HAP-1 (cell line): ENCODE data around the gene TTC7B.

Experiments
- DNase-seq, 2 experiments: peaks; one replicate each; pipeline ENCODE4 v3.0.0-alpha.2; 2016 to 2020; ENCODE audit warnings: low spot score in 2 of 2
- H3K27me3 ChIP-seq: fragments of 250-450 bp; sonication (Bioruptor Pico); 2 replicates; pipeline ENCODE4 v1.5.1; 2020; ENCODE audit warnings: low read depth, mild to moderate bottlenecking, moderate library complexity
- H3K36me3 ChIP-seq: fragments of 250-450 bp; sonication (Bioruptor Pico); replicated peaks from 2 replicates; pipeline ENCODE4 v1.5.1; 2020; ENCODE audit warnings: mild to moderate bottlenecking
- H3K4me1 ChIP-seq: fragments of 250-450 bp; sonication (Bioruptor Pico); 2 replicates; pipeline ENCODE4 v1.5.1; 2020; ENCODE audit warnings: mild to moderate bottlenecking
- H3K4me3 ChIP-seq: fragments of 250-450 bp; sonication (Bioruptor Pico); 2 replicates; pipeline ENCODE4 v1.5.1; 2020; ENCODE audit warnings: mild to moderate bottlenecking, moderate library complexity
- H3K9me3 ChIP-seq: fragments of 250-450 bp; sonication (Bioruptor Pico); 2 replicates; pipeline ENCODE4 v1.5.1; 2020; ENCODE audit warnings: mild to moderate bottlenecking, moderate library complexity
- in situ Hi-C: fragments of 300-500 bp; cut with MboI; formaldehyde crosslinking; loops from 3 replicates; pipeline ENCODE4 v1.14.3; 2020; ENCODE audit warnings: low sequenced_read_pairs, inconsistent platforms, mixed read lengths

Gene TTC7B

DNA sequence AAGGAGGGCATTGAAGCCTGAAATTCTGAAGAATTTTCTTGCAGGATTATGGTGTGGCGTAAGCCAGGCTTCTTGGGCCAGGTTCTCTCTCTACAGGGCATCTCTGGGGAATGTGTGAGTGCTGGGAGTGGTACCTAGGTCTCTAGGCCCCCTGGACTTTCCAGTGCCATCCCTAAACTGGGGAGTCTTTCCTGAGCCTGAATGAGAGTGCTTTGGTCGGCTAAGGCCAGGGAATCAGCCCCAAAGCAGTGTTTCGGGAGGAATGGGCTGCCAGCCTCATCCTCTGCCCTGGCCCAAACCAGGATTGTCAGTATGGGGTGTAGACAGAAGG is 325.5 kb downstream of the TTC7B start:
- no peak for DNase-seq
- H3K4me3 ChIP-seq, result no peak overlapping the region
- in situ Hi-C loops, result no loop called here

DNA sequence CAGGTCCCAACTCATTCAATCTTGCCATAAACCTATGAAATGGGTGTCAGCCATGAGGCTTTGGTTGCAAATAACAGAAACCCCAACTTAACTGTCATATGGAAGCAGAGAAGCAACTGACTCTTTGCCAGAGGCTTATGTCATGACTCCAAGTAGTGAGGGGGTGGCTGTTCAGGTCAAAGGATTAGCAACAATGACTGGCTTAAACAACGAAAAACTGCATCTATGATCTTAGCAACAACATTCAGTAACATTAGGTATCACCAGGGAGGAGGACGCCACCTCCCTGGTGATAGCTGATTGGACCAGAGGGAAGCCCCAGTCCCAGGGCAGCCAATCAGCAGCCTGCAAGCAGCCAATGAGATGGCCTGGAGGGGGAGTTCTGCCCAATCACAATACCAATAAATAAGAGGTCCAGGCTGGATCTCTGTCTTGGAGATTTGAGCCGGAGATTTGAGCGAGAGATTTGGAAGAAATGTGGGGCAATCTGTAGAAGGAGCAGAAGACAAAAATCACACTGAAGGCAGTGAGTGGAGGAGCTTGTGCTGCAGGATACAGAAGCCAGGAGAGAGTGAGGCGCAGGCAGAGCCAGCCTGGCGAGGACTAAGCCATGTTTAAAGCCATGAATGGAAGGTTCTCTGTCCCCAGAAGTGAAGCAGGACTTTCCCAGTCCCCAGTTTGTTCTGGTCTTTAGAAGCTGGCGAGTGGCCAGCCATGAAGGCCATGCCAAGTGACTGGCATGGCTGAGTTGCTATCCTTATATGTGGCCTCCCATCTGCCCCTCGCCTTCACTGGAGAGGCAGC is 326.1 kb downstream of the TTC7B start:
- in situ Hi-C loops, result no loop called here
- Histone ChIP-seq H3K9me3 (no peaks in the 10 kb centered on the region), H3K4me1 (no peaks in the 10 kb centered on the region), H3K4me3 (no peak overlapping the region), H3K27me3 (no peaks in the 10 kb centered on the region), H3K36me3 (no peaks in the 10 kb centered on the region)
- no peak for DNase-seq

More for the DNA sequence above, 325.5 kb downstream of the TTC7B start:
- Histone ChIP-seq H3K27me3 (no peaks in the 10 kb centered on the region), H3K36me3 (no peaks in the 10 kb centered on the region), H3K4me1 (no peaks in the 10 kb centered on the region), H3K9me3 (no peaks in the 10 kb centered on the region)

DNA sequence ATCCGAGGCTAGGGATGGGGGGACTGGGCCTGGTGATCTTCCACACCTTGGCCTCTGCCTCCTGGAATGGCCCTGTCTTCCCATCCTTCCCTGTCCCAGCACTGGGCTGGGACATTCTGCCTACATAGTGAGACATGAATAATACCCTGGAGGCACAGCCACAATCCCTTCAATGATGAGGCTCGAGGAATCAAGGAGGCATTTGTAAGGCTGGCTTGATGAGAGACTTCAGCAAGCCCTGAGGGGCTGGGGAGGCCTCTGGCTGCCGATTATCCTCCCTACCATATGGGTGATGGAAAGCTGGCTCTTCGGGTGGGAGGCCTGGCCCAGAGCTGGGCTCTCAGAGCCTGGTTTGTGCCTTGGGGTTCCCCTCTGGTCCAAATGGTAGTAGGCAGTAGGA is 326.9 kb downstream of the TTC7B start:
- Histone ChIP-seq H3K4me1 (no peaks in the 10 kb centered on the region), H3K27me3 (no peaks in the 10 kb centered on the region), H3K4me3 (no peak overlapping the region), H3K9me3 (no peaks in the 10 kb centered on the region), H3K36me3 (no peaks in the 10 kb centered on the region)
- DNase-seq, result no peak
- in situ Hi-C loops, result no loop called here

DNA sequence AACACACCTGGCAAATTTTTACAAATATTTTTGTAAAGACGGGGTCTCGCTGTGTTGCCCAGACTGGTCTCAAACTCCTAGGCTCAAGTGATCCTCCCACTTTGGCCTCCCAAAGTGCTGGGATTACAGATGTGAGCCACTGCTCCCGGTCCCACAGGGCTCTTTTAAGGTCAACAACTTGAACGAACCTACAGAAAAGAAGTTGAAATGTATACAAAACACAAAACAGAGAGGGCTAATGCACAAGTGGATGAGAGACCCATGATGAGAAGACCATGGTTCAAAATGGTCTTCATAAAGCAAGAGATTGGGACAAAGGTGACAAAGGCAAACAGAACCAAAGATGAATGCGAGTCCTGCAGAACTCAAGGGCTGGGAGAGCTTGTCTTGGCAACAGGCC is 328.0 kb downstream of the TTC7B start:
- no peaks in the 10 kb centered on the region for H3K27me3 ChIP-seq
- no peaks in the 10 kb centered on the region for H3K36me3 ChIP-seq
- H3K9me3 ChIP-seq, result no peaks in the 10 kb centered on the region
- in situ Hi-C loops, result no loop called here
- DNase-seq, result no peak
- no peaks in the 10 kb centered on the region for H3K4me1 ChIP-seq
- H3K4me3 ChIP-seq, result no peak overlapping the region

DNA sequence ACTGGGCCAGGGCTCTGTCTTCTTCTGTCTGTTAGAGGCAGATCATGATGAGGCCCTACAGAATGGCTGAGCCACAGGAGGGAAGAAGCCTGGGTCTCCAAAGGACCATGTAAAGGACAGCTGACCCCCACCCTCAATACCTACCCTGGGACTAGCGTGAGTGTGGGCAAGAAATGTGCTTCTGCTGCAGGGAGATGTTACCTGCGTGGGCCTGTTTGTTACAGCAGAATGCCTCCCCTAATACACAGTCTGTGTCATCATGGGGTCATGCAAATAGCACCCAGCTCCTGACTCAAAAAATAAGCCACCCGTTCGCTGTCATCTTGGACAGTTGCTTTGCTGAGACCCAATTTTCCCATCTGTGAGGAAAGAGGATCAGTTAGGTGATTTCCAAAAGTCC is 328.8 kb downstream of the TTC7B start:
- no peaks in the 10 kb centered on the region for H3K27me3 ChIP-seq
- in situ Hi-C loops, result no loop called here
- H3K36me3 ChIP-seq, result no peaks in the 10 kb centered on the region
- DNase-seq, result no peak
- H3K9me3 ChIP-seq, result no peaks in the 10 kb centered on the region
- no peak overlapping the region for H3K4me3 ChIP-seq
- no peaks in the 10 kb centered on the region for H3K4me1 ChIP-seq

DNA sequence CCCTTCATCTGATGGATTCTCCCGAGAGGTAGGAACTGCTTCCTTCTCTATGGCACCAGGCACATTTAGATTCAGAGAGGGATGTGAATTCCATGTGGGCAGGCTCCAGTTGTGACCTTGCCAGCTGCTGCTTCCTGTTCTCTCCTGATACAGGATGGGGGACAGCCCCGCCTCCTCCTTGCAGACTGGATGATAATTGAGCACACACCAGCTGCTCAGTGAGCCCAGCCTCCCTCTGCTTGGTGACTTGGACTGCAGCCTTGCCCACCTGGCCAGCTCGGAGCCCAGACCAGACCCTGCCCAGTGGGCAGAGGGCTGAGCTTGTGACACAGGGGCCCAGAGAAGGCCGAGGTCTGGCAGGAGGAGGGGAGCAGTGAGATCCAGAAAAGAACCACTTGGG is 329.2 kb downstream of the TTC7B start:
- Histone ChIP-seq H3K9me3 (no peaks in the 10 kb centered on the region), H3K36me3 (no peaks in the 10 kb centered on the region), H3K4me1 (no peaks in the 10 kb centered on the region), H3K27me3 (no peaks in the 10 kb centered on the region), H3K4me3 (no peak overlapping the region)
- in situ Hi-C loops, result no loop called here
- no peak for DNase-seq

DNA sequence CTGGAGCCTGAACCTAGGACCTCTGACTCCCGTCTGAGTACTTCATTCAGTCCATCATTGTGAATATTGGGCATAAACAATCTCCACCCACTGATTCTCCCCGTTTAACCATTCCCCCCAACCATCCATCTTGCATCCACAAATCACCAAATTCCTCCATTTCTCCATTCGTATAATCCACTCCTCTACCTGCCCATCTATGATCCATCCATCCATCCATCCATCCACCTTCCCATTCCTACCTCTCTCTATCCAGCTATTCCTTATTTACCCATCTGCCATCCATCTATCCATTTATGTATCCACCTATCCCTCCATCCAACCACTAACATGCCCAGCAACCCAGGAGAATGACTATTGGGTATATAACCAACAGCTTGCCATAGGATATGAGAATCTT is 331.9 kb downstream of the TTC7B start:
- Histone ChIP-seq H3K4me1 (no peaks in the 10 kb centered on the region), H3K4me3 (no peak overlapping the region), H3K27me3 (no peaks in the 10 kb centered on the region), H3K36me3 (no peaks in the 10 kb centered on the region), H3K9me3 (no peaks in the 10 kb centered on the region)
- no peak for DNase-seq
- in situ Hi-C loops, result no loop called here

DNA sequence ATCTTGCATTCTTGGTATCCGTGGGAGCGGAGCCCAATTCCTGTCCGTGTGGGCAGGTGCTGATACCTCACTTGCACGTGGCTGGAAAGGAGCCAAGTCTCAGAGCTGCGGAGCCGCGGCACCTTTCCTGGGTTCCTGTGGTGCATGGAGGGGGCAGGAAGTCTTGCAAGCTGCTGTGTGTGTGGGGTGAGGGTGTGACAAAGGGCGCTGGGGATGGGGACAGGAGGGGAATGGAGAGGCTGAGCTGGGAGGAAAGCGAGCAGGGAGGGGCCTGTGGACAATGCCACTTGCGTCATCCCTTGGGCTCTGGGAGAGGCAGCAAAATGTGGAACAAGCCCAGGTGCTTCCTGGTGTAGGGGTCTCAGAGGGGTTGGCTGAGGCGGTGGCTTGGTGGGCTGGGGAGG is 332.7 kb downstream of the TTC7B start:
- Histone ChIP-seq H3K9me3 (no peaks in the 10 kb centered on the region), H3K4me1 (no peaks in the 10 kb centered on the region), H3K4me3 (no peak overlapping the region), H3K27me3 (no peaks in the 10 kb centered on the region), H3K36me3 (no peaks in the 10 kb centered on the region)
- in situ Hi-C loops, result no loop called here
- no peak for DNase-seq

DNA sequence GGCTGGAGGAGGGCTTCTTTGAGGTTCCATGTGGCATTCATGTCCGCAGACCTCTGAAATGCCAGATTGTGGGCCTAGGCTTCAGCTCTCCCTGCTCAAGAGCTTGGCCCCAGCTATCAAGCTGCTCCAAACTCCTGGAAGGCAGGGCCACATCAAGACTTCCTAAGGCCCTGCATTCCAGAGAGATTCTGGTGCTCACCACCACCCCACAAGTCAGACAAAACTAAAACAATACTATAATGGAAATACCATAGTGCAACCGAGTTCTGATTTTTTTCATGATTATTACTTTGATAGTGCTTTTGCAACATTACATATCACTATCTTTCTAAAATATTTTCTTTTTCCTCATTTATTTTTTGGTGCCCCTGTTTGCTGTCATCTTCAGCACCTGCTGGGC is 333.1 kb downstream of the TTC7B start:
- H3K9me3 ChIP-seq, result no peaks in the 10 kb centered on the region
- H3K4me1 ChIP-seq, result no peaks in the 10 kb centered on the region
- in situ Hi-C loops, result no loop called here
- H3K27me3 ChIP-seq, result no peaks in the 10 kb centered on the region; the same call in 1 of the 2 replicates
- no peak for DNase-seq
- no peak overlapping the region for H3K4me3 ChIP-seq
- no peaks in the 10 kb centered on the region for H3K36me3 ChIP-seq

DNA sequence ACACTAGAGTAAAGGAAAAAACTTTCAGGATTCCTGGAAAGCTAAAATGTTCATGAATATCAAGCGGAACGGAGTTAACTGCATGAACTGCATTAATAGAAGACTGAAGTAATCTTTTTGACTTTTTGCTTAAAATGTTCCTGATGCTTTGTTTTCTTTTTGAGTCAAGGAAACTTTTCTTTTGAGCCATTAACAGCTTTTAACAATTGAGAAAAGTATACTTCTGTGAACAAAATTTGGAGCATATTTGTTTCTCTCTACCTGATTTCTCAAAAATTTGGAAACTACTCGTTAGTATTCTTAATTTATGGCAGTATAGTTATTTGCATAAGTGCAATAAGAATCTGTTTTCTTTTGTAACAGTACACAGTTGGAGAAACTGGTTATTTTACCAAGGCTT is 340.9 kb downstream of the TTC7B start:
- Histone ChIP-seq H3K4me1 (no peaks in the 10 kb centered on the region), H3K36me3 (no peaks in the 10 kb centered on the region), H3K9me3 (no peaks in the 10 kb centered on the region), H3K4me3 (no peak overlapping the region), H3K27me3 (no peaks in the 10 kb centered on the region; the same call in 1 of the 2 replicates)
- DNase-seq, result no peak
- in situ Hi-C loops, result no loop called here
